Measurements from ENCODE around the gene NCDN. TPM values are rescaled to one million over a fixed set of nuclear protein-coding genes. Genes with fewer than 3 reads are reported as not detected.

Gene NCDN
- total RNA-seq, 1 donor: 24.4 TPM

- no peak for DNase-seq (ENCODE audit: low read depth)
- TF ChIP-seq, protein P1, sequence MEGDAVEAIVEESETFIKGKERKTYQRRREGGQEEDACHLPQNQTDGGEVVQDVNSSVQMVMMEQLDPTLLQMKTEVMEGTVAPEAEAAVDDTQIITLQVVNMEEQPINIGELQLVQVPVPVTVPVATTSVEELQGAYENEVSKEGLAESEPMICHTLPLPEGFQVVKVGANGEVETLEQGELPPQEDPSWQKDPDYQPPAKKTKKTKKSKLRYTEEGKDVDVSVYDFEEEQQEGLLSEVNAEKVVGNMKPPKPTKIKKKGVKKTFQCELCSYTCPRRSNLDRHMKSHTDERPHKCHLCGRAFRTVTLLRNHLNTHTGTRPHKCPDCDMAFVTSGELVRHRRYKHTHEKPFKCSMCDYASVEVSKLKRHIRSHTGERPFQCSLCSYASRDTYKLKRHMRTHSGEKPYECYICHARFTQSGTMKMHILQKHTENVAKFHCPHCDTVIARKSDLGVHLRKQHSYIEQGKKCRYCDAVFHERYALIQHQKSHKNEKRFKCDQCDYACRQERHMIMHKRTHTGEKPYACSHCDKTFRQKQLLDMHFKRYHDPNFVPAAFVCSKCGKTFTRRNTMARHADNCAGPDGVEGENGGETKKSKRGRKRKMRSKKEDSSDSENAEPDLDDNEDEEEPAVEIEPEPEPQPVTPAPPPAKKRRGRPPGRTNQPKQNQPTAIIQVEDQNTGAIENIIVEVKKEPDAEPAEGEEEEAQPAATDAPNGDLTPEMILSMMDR (IDR thresholded peaks at IDR 0.05; ENCODE audit: insufficient read depth, low read length): no peak
- H3K4me3 ChIP-seq (ENCODE audit: low read depth, low read length): no peak overlapping the region
These were observed 33.6 kb downstream of the NCDN start for GRCh38 chr1:35591211-35591610.

- no peak overlapping the region for H3K4me3 ChIP-seq (ENCODE audit: low read depth, low read length)
- TF ChIP-seq, protein P1 (IDR thresholded peaks at IDR 0.05; ENCODE audit: insufficient read depth, low read length): no peak
- DNase-seq (ENCODE audit: low read depth): no peak
These were observed 35.6 kb downstream of the NCDN start for GRCh38 chr1:35592991-35593769.

GRCh38 chr1:35594005-35594760, 36.6 kb downstream of the NCDN start:
- H3K4me3 ChIP-seq (ENCODE audit: low read depth, low read length): no peak overlapping the region
- TF ChIP-seq, protein P1 (IDR thresholded peaks at IDR 0.05; ENCODE audit: insufficient read depth, low read length): no peak
- no peak for DNase-seq (ENCODE audit: low read depth)

GRCh38 chr1:35595684-35596083, 38.1 kb downstream of the NCDN start:
- no peak overlapping the region for H3K4me3 ChIP-seq (ENCODE audit: low read depth, low read length)
- TF ChIP-seq, protein P1 (IDR thresholded peaks at IDR 0.05; ENCODE audit: insufficient read depth, low read length): no peak
- DNase-seq (ENCODE audit: low read depth): no peak

DNA sequence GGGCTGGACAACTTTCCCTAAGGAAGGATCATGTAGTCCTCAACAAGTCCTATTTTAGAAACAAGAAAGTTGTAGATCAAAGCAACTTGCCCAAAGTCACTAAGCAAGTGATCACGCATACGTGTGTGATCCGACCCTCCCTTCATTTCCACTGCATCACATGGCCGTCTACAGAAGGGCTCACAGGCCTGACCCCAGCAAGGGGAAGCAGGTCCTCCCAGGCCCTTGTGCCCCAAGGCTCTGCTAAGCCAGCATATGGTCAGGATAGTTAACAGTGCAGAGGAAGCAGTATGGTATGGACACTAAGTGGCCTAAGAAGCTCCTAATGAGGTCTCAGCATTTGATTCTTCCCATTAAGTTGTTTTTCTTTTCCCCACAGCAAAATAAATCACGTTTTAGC, 40.3 kb downstream of the NCDN start:
- no peak for DNase-seq (ENCODE audit: low read depth)
- TF ChIP-seq, protein P1 (IDR thresholded peaks at IDR 0.05; ENCODE audit: insufficient read depth, low read length): no peak
- no peak overlapping the region for H3K4me3 ChIP-seq (ENCODE audit: low read depth, low read length)

DNA sequence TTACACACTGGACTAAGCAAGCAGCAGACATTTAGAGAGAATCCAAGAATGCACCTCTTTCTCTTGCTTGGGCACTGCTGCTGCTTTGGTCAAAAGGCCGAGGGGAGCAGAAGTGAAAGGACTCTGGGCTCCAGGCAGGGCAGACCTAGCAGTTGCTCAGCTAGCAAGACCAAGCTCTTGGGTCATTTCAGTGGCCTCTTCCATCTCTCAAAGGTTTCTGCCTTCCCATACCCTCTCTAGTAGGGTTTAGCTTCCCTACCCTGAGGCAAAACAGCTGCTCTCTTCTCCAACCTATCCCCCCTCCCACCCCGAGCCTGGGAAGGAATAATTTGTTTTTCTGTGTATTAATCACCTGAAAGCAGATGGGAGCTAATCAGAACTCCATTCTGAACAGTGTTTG, 41.3 kb downstream of the NCDN start:
- TF ChIP-seq, protein P1 (IDR thresholded peaks at IDR 0.05; ENCODE audit: insufficient read depth, low read length): no peak
- no peak for DNase-seq (ENCODE audit: low read depth)
- no peak overlapping the region for H3K4me3 ChIP-seq (ENCODE audit: low read depth, low read length)
